Activated T-cell treated with anti-CD3 and anti-CD28 coated beads for 48 hours (primary cell): ENCODE data around the gene LYZL4.

ENCODE experiments used
- DNase-seq: peaks from one replicate; pipeline ENCODE4 v3.0.0-alpha.2; 2020; ENCODE audit warnings: low read depth

The LYZL4 gene

GRCh38 chr3:42425736-42426407 lies 15.5 kb upstream of the LYZL4 start:
- no peak for DNase-seq

- no peak for DNase-seq
Measured at GRCh38 chr3:42424911-42425310, 14.5 kb upstream of the LYZL4 start.

GRCh38 chr3:42421818-42422796 lies 11.7 kb upstream of the LYZL4 start:
- DNase-seq: no peak

GRCh38 chr3:42419563-42419962 lies 9.2 kb upstream of the LYZL4 start:
- DNase-seq: no peak

GRCh38 chr3:42412526-42413155 lies 2.2 kb upstream of the LYZL4 start:
- DNase-seq: no peak

- DNase-seq: no peak
Measured at GRCh38 chr3:42411429-42411828, 1.0 kb upstream of the LYZL4 start.

- DNase-seq: no peak
Measured at GRCh38 chr3:42408156-42408555, 2.3 kb downstream of the LYZL4 start.

GRCh38 chr3:42406727-42407450 lies 3.5 kb downstream of the LYZL4 start:
- no peak for DNase-seq

GRCh38 chr3:42405857-42406256 lies 4.6 kb downstream of the LYZL4 start:
- DNase-seq: no peak

- no peak for DNase-seq
Measured at GRCh38 chr3:42403737-42404136, 6.7 kb downstream of the LYZL4 start.

- DNase-seq: no peak
Measured at GRCh38 chr3:42402394-42403096, 7.9 kb downstream of the LYZL4 start.

GRCh38 chr3:42398080-42398479 lies 12.3 kb downstream of the LYZL4 start:
- no peak for DNase-seq

- no peak for DNase-seq
Measured at GRCh38 chr3:42397644-42398043, 12.8 kb downstream of the LYZL4 start.

- DNase-seq: no peak
Measured at GRCh38 chr3:42394579-42395288, 15.7 kb downstream of the LYZL4 start.

- peak; percentile 23 for DNase-seq
Measured at GRCh38 chr3:42387802-42388651, 22.4 kb downstream of the LYZL4 start.

- DNase-seq: no peak
Measured at GRCh38 chr3:42381551-42382082, 28.8 kb downstream of the LYZL4 start.

GRCh38 chr3:42377681-42378080 lies 32.7 kb downstream of the LYZL4 start:
- no peak for DNase-seq

GRCh38 chr3:42376344-42376798 lies 34.0 kb downstream of the LYZL4 start:
- peak; percentile 60 for DNase-seq

GRCh38 chr3:42375121-42375800 lies 35.1 kb downstream of the LYZL4 start:
- DNase-seq: no peak
